Measurements from ENCODE around the gene IP6K2.

DNA sequence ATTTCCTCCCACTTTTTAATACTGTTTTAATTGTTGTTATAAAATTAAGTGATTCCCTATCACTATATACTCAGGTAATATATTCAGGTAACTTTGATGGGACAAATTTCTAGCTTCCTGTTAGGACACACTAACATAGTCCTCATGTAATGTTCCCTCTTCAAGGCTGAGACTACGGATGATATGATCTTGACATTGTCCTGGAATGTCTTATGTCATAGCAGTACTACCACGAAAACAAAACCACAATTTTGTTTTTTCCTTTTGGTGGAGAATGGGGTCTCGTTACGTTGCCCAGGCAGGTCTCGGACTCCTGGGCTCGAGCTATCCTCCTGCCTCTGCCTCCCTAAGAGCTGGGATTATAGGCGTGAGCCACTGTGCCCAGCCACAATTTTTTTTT, 26.8 kb upstream of the IP6K2 start:
- TF ChIP-seq, protein P1, sequence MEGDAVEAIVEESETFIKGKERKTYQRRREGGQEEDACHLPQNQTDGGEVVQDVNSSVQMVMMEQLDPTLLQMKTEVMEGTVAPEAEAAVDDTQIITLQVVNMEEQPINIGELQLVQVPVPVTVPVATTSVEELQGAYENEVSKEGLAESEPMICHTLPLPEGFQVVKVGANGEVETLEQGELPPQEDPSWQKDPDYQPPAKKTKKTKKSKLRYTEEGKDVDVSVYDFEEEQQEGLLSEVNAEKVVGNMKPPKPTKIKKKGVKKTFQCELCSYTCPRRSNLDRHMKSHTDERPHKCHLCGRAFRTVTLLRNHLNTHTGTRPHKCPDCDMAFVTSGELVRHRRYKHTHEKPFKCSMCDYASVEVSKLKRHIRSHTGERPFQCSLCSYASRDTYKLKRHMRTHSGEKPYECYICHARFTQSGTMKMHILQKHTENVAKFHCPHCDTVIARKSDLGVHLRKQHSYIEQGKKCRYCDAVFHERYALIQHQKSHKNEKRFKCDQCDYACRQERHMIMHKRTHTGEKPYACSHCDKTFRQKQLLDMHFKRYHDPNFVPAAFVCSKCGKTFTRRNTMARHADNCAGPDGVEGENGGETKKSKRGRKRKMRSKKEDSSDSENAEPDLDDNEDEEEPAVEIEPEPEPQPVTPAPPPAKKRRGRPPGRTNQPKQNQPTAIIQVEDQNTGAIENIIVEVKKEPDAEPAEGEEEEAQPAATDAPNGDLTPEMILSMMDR (IDR thresholded peaks at IDR 0.05), result no peak
- no peak for TF ChIP-seq POLR2A (IDR thresholded peaks at IDR 0.05)

Data from sigmoid colon (tissue), 3 donors.